Measurements from ENCODE around the gene SLC9B1. TPM values are rescaled to one million over a fixed set of nuclear protein-coding genes. Genes with fewer than 3 reads are reported as not detected.
"Not testable (repeated sequence)": the region's sequence is repeated elsewhere in the genome, so short reads cannot be mapped to it uniquely, and the experiment has no call there.

The SLC9B1 gene
- total and polyA plus RNA-seq, 2 experiments from 2014 or later, result 0.51 TPM; not detected in 1

GRCh38 chr4:102888570-102888969 lies 130.9 kb downstream of the SLC9B1 start:
- H4K20me1 ChIP-seq (ENCODE audit: insufficient read depth); H3K4me3 ChIP-seq; H3K4me1 ChIP-seq (ENCODE audit: insufficient read depth); H3K9ac ChIP-seq; H3K27me3 ChIP-seq (replicated peaks; ENCODE audit: insufficient read depth); H3K27ac ChIP-seq; H3K9me3 ChIP-seq (ENCODE audit: low read depth); H3K4me2 ChIP-seq (ENCODE audit: unreplicated experiment); H2AFZ ChIP-seq; in situ Hi-C loops (cut with MboI); DNase-seq; H3F3A ChIP-seq (ENCODE audit: insufficient read depth); H3K9me2 ChIP-seq (ENCODE audit: insufficient read depth): not testable (repeated sequence)
- 61 to 78% methylated on average over 2 of the region's 2 CpGs for WGBS, 2 experiments (ENCODE audit: low coverage in 1 of 2, low lambda C conversion rate in 2 of 2, missing lambda C conversion rate in 2 of 2)
- Histone ChIP-seq H3K79me2 (ENCODE audit: insufficient read depth) (peaks cover 14% of the 10 kb centered on the region), H3K36me3 (ENCODE audit: low read depth) (0 out of 2 replicates have a peak, but pooled peaks cover 13% of the 10 kb centered on the region)

GRCh38 chr4:102883278-102883677 lies 136.2 kb downstream of the SLC9B1 start:
- 98 to 99% methylated on average over 2 of the region's 2 CpGs for WGBS, 2 experiments (ENCODE audit: low coverage in 1 of 2, low lambda C conversion rate in 2 of 2, missing lambda C conversion rate in 2 of 2)
- H3K4me3 ChIP-seq, result no peak overlapping the region
- TF ChIP-seq EZH2 (IDR thresholded peaks at IDR 0.05; ENCODE audit: insufficient read depth, poor library complexity, severe bottlenecking) (no peak), EZH2phosphoT487 (IDR thresholded peaks at IDR 0.05; ENCODE audit: insufficient read depth, low read depth) (no peak)
- no peak overlapping the region for H3K27ac ChIP-seq
- no peaks in the 10 kb centered on the region for H3F3A ChIP-seq (ENCODE audit: insufficient read depth)
- H3K79me2 ChIP-seq (ENCODE audit: insufficient read depth), result peaks cover 37% of the 10 kb centered on the region
- H3K36me3 ChIP-seq (ENCODE audit: low read depth), result 0 out of 2 replicates have a peak, but pooled peaks cover 13% of the 10 kb centered on the region
- H3K27me3 ChIP-seq (replicated peaks; ENCODE audit: insufficient read depth), result no peaks in the 10 kb centered on the region
- H3K9me2 ChIP-seq (ENCODE audit: insufficient read depth), result no peaks in the 10 kb centered on the region
- no peak overlapping the region for H3K4me2 ChIP-seq (ENCODE audit: unreplicated experiment)
- no peaks in the 10 kb centered on the region for H3K4me1 ChIP-seq (ENCODE audit: insufficient read depth)
- H4K20me1 ChIP-seq (ENCODE audit: insufficient read depth), result no peaks in the 10 kb centered on the region
- no peak overlapping the region for H3K9ac ChIP-seq
- no peaks in the 10 kb centered on the region for H3K9me3 ChIP-seq (ENCODE audit: low read depth)
- H2AFZ ChIP-seq, result no peak overlapping the region
- in situ Hi-C loops (cut with MboI), result no loop called here
- no peak for DNase-seq

DNA sequence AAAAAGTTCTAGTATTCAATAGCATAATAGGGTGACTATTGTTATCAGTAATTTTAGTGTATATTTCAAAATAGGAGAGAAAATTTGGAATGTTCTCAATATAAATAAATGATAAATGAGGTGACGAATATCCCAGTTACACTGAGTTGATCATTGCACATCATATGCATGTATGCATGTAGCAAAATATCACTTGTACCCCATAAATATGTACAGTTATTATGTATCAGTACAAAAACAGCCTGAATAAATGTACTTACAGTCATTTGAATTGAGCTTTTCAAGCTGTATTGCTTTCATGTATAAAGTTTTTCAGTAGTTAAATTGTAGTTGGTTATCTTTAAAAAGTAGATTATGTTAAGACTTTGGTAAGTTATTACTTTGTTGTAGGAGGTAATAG lies 138.2 kb downstream of the SLC9B1 start:
- Histone ChIP-seq H3K4me1 (ENCODE audit: insufficient read depth) (no peaks in the 10 kb centered on the region), H3K79me2 (ENCODE audit: insufficient read depth) (peaks cover 41% of the 10 kb centered on the region), H3F3A (ENCODE audit: insufficient read depth) (no peaks in the 10 kb centered on the region), H3K4me3 (no peak overlapping the region), H3K27me3 (replicated peaks; ENCODE audit: insufficient read depth) (no peaks in the 10 kb centered on the region), H3K4me2 (ENCODE audit: unreplicated experiment) (no peak overlapping the region), H3K27ac (no peak overlapping the region), H2AFZ (no peak overlapping the region), H3K9me3 (ENCODE audit: low read depth) (no peaks in the 10 kb centered on the region), H3K36me3 (ENCODE audit: low read depth) (0 out of 2 replicates have a peak, but pooled peaks cover 13% of the 10 kb centered on the region), H3K9me2 (ENCODE audit: insufficient read depth) (no peaks in the 10 kb centered on the region), H3K9ac (no peak overlapping the region), H4K20me1 (ENCODE audit: insufficient read depth) (no peaks in the 10 kb centered on the region)
- WGBS, 2 experiments (ENCODE audit: low coverage in 1 of 2, low lambda C conversion rate in 2 of 2, missing lambda C conversion rate in 2 of 2), result 95 to 100% methylated on average over 1 of the region's 1 CpG
- in situ Hi-C loops (cut with MboI), result no loop called here
- no peak for DNase-seq
- no peak for TF ChIP-seq EZH2phosphoT487 (IDR thresholded peaks at IDR 0.05; ENCODE audit: insufficient read depth, low read depth)
- TF ChIP-seq EZH2 (IDR thresholded peaks at IDR 0.05; ENCODE audit: insufficient read depth, poor library complexity, severe bottlenecking), result no peak

DNA sequence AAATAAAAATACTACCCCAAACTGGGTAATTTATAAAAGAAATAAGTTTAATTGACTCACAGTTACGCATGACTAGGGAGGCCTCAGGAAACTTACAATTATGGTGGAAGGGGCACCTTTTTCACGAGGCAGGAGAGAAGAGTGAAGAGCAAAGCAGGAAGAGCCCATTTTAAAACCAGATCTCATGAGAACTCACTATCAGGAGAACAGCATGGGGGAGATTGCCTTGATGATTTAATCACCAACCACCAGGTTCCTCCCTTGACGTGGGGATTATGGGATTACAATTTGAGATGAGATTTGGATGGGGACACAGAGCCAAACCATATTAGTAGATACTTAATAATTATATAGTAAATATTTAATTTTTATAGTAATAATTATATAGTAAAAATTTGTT lies 140.6 kb downstream of the SLC9B1 start:
- Histone ChIP-seq H3K4me1 (ENCODE audit: insufficient read depth) (no peaks in the 10 kb centered on the region), H3K4me3 (no peak overlapping the region), H3K9me3 (ENCODE audit: low read depth) (no peaks in the 10 kb centered on the region), H2AFZ (no peak overlapping the region), H3F3A (ENCODE audit: insufficient read depth) (no peaks in the 10 kb centered on the region), H3K79me2 (ENCODE audit: insufficient read depth) (peaks cover 53% of the 10 kb centered on the region), H3K4me2 (ENCODE audit: unreplicated experiment) (no peak overlapping the region), H3K27ac (no peak overlapping the region), H3K9ac (no peak overlapping the region), H3K9me2 (ENCODE audit: insufficient read depth) (no peaks in the 10 kb centered on the region; the same call in 1 of the 2 replicates), H3K27me3 (replicated peaks; ENCODE audit: insufficient read depth) (no peaks in the 10 kb centered on the region), H4K20me1 (ENCODE audit: insufficient read depth) (no peaks in the 10 kb centered on the region; the same call in 1 of the 2 replicates), H3K36me3 (ENCODE audit: low read depth) (no peaks in the 10 kb centered on the region)
- WGBS, 2 experiments (ENCODE audit: low coverage in 1 of 2, low lambda C conversion rate in 2 of 2, missing lambda C conversion rate in 2 of 2), result 97% methylated on average over 3 of the region's 3 CpGs
- in situ Hi-C loops (cut with MboI), result no loop called here
- DNase-seq, result no peak
- no peak for TF ChIP-seq EZH2 (IDR thresholded peaks at IDR 0.05; ENCODE audit: insufficient read depth, poor library complexity, severe bottlenecking)
- TF ChIP-seq EZH2phosphoT487 (IDR thresholded peaks at IDR 0.05; ENCODE audit: insufficient read depth, low read depth), result no peak

DNA sequence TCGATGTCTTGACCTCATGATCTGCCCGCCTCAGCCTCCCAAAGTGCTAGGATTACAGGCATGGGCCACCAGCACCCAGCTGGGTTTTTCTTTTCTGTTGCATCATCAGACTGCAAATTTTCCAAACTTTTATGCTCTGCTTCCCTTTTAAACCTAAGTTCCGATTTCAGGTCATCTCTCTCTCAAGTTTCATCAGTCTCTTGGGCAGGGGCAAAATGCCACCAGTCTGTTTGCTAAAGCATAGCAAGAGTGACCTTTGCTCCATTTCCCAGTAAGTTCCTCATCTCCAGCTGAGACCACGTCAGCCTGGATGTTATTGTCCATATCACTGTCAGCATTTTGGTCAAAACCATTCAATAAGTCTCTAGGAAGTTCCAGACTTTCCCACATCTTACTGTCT lies 141.2 kb downstream of the SLC9B1 start:
- not testable (repeated sequence) for H3K27ac ChIP-seq, DNase-seq
- 71 to 79% methylated on average over 4 of the region's 4 CpGs for WGBS, 2 experiments (ENCODE audit: low coverage in 1 of 2, low lambda C conversion rate in 2 of 2, missing lambda C conversion rate in 2 of 2)

GRCh38 chr4:102877477-102878106 lies 141.9 kb downstream of the SLC9B1 start:
- H3K27me3 ChIP-seq (replicated peaks; ENCODE audit: insufficient read depth); H3K4me2 ChIP-seq (ENCODE audit: unreplicated experiment); H2AFZ ChIP-seq; in situ Hi-C loops (cut with MboI); H3K9me3 ChIP-seq (ENCODE audit: low read depth); H3K9me2 ChIP-seq (ENCODE audit: insufficient read depth); H3K4me1 ChIP-seq (ENCODE audit: insufficient read depth); DNase-seq; H3K27ac ChIP-seq; H3K36me3 ChIP-seq (ENCODE audit: low read depth); H3K4me3 ChIP-seq; H3F3A ChIP-seq (ENCODE audit: insufficient read depth); H4K20me1 ChIP-seq (ENCODE audit: insufficient read depth); H3K9ac ChIP-seq: not testable (repeated sequence)
- WGBS, 2 experiments (ENCODE audit: low coverage in 1 of 2, low lambda C conversion rate in 2 of 2, missing lambda C conversion rate in 2 of 2), result 98 to 100% methylated on average over 3 of the region's 3 CpGs
- H3K79me2 ChIP-seq (ENCODE audit: insufficient read depth), result peaks cover 59% of the 10 kb centered on the region

More for the DNA sequence above, 141.2 kb downstream of the SLC9B1 start:
- H3K4me1 ChIP-seq (ENCODE audit: insufficient read depth); H3K27me3 ChIP-seq (replicated peaks; ENCODE audit: insufficient read depth); H3K9me2 ChIP-seq (ENCODE audit: insufficient read depth); in situ Hi-C loops (cut with MboI); H4K20me1 ChIP-seq (ENCODE audit: insufficient read depth); H3K9me3 ChIP-seq (ENCODE audit: low read depth); H3K4me3 ChIP-seq; H2AFZ ChIP-seq; H3K36me3 ChIP-seq (ENCODE audit: low read depth); H3K9ac ChIP-seq; H3F3A ChIP-seq (ENCODE audit: insufficient read depth); H3K4me2 ChIP-seq (ENCODE audit: unreplicated experiment): not testable (repeated sequence)
- peaks cover 55% of the 10 kb centered on the region for H3K79me2 ChIP-seq (ENCODE audit: insufficient read depth)
